HUDEP-2 (cell line): ENCODE measurements around the gene SPOP.

Experiments used
- DNase-seq, 76 experiments: peaks; one replicate each; lab custom pipeline; 2025; ENCODE audit not compliant: unreplicated experiment in 76 of 76; lab: John Stamatoyannopoulos, UW

SPOP gene

GRCh38 chr17:49696233-49696761 lies 18.4 kb upstream of the SPOP start:
- no peak for DNase-seq

GRCh38 chr17:49695698-49696232 lies 17.9 kb upstream of the SPOP start:
- DNase-seq, result no peak

- DNase-seq, result peak in 38 of 76 experiments; percentile 1 to 63 (median 24)
Observed at GRCh38 chr17:49694847-49695697, 17.2 kb upstream of the SPOP start.

- no peak for DNase-seq
Observed at GRCh38 chr17:49692751-49693150, 14.9 kb upstream of the SPOP start.

- DNase-seq, result no peak
Observed at GRCh38 chr17:49691677-49692191, 13.8 kb upstream of the SPOP start.

- no peak for DNase-seq
Observed at GRCh38 chr17:49691086-49691676, 13.3 kb upstream of the SPOP start.

- DNase-seq, result no peak
Observed at GRCh38 chr17:49690256-49690655, 12.4 kb upstream of the SPOP start.

- no peak for DNase-seq
Observed at GRCh38 chr17:49688848-49689247, 11.0 kb upstream of the SPOP start.

GRCh38 chr17:49687878-49688491 lies 10.1 kb upstream of the SPOP start:
- DNase-seq, result no peak

GRCh38 chr17:49681106-49681979 lies 3.4 kb upstream of the SPOP start:
- DNase-seq, result no peak

- no peak for DNase-seq
Observed at GRCh38 chr17:49680314-49680713, 2.4 kb upstream of the SPOP start.

- DNase-seq, result peak in 75 of 76 experiments; percentile 25 to 98 (median 91)
Observed at GRCh38 chr17:49677134-49677932, 564 bp downstream of the SPOP start.

GRCh38 chr17:49676276-49676868 lies 1.5 kb downstream of the SPOP start:
- peak in 33 of 76 experiments; percentile 4 to 74 (median 36) for DNase-seq

- no peak for DNase-seq
Observed at GRCh38 chr17:49674507-49674906, 3.4 kb downstream of the SPOP start.

GRCh38 chr17:49673679-49674078 lies 4.2 kb downstream of the SPOP start:
- peak in 1 of 76 experiments; percentile 1 for DNase-seq

- DNase-seq, result no peak
Observed at GRCh38 chr17:49670641-49671040, 7.3 kb downstream of the SPOP start.

GRCh38 chr17:49670002-49670401 lies 7.9 kb downstream of the SPOP start:
- no peak for DNase-seq

- no peak for DNase-seq
Observed at GRCh38 chr17:49667854-49668253, 10.0 kb downstream of the SPOP start.

- DNase-seq, result no peak
Observed at GRCh38 chr17:49664706-49665211, 13.1 kb downstream of the SPOP start.
